ENCODE data around the gene PAK4. TPM values are rescaled to one million over a fixed set of nuclear protein-coding genes. Genes with fewer than 3 reads are reported as not detected.

The PAK4 gene
- total and polyA plus RNA-seq, 9 of the 15 experiments (the other 6 are each of a cell fraction or from before 2014, with no cell fraction given): 0.21 to 33.5 (median 5.8) TPM

GRCh38 chr19:39139971-39140453 lies 14.4 kb downstream of the PAK4 start (continued):
- no peak for TF ChIP-seq MYC (IDR thresholded peaks at IDR 0.05; ENCODE audit: low read depth, low read length)
- no peak for TF ChIP-seq MYC (CRISPR knock-in tag; IDR thresholded peaks at IDR 0.05; ENCODE audit: borderline replicate concordance, low read depth)
- peak; percentile 26; the same call in 1 of the 2 replicates for TF ChIP-seq DPF2 (IDR thresholded peaks at IDR 0.05)
- TF ChIP-seq ZNF445 (CRISPR knock-in tag; IDR thresholded peaks at IDR 0.05; ENCODE audit: low read depth): no peak
- no peak for TF ChIP-seq GATAD2B (IDR thresholded peaks at IDR 0.05; ENCODE audit: borderline replicate concordance)
- TF ChIP-seq SRSF7 (optimal IDR thresholded peaks at IDR 0.05; ENCODE audit: low read depth, low read length): no peak
- TF ChIP-seq ZNF695 (CRISPR knock-in tag; IDR thresholded peaks at IDR 0.05): no peak
- TF ChIP-seq CBFA2T3 (IDR thresholded peaks at IDR 0.05): peak; percentile 85
- no peak for TF ChIP-seq BRD4 (IDR thresholded peaks at IDR 0.05)
- TF ChIP-seq TCF7L2 (IDR thresholded peaks at IDR 0.05; ENCODE audit: low read depth, low read length): no peak
- TF ChIP-seq GTF2B (IDR thresholded peaks at IDR 0.05; ENCODE audit: extremely low read depth, insufficient read length): no peak
- no peak for TF ChIP-seq PHB2 (IDR thresholded peaks at IDR 0.05; ENCODE audit: low read depth)
- 0 out of 2 replicates have a peak, but pooled peaks have one; percentile 18 for TF ChIP-seq SMARCA4 (IDR thresholded peaks at IDR 0.05)
- no peak for TF ChIP-seq KDM4B (IDR thresholded peaks at IDR 0.05; ENCODE audit: borderline replicate concordance in 2 of 2, low read depth in 1 of 2)
- TF ChIP-seq RFX1 (IDR thresholded peaks at IDR 0.05): no peak
- TF ChIP-seq ETV6 (IDR thresholded peaks at IDR 0.05; ENCODE audit: borderline replicate concordance in 1 of 2, low read depth in 2 of 2, low read length in 1 of 2): no peak
- TF ChIP-seq ETV6 (CRISPR knock-in tag; IDR thresholded peaks at IDR 0.05; ENCODE audit: borderline replicate concordance): no peak
- no peak for TF ChIP-seq SOX6 (IDR thresholded peaks at IDR 0.05)
- TF ChIP-seq WHSC1 (IDR thresholded peaks at IDR 0.05; ENCODE audit: low read length): no peak
- no peak for TF ChIP-seq HLTF (IDR thresholded peaks at IDR 0.05)
- TF ChIP-seq DEAF1 (CRISPR knock-in tag; IDR thresholded peaks at IDR 0.05): no peak
- TF ChIP-seq ATF4 (CRISPR knock-in tag; IDR thresholded peaks at IDR 0.05): no peak
- no peak for TF ChIP-seq RAD21 (CRISPR knock-in tag; conservative IDR thresholded peaks at IDR 0.05 in 1 of 2, IDR thresholded peaks at IDR 0.05 in 1 of 2)
- TF ChIP-seq PRPF4 (IDR thresholded peaks at IDR 0.05; ENCODE audit: insufficient read depth, low read depth, low read length, poor library complexity, severe bottlenecking): no peak
- no peak for TF ChIP-seq SREBF2 (CRISPR knock-in tag; IDR thresholded peaks at IDR 0.05)
- no peak for TF ChIP-seq ZNF280A (IDR thresholded peaks at IDR 0.05; ENCODE audit: low read depth, partially characterized antibody)
- no peak for TF ChIP-seq MCM7 (IDR thresholded peaks at IDR 0.05)
- no peak for TF ChIP-seq NR1H2 (CRISPR knock-in tag; IDR thresholded peaks at IDR 0.05)
- TF ChIP-seq KDM1A (IDR thresholded peaks at IDR 0.05): peak in 1 of 2 experiments; percentile 47; a peak in 2 of 4 replicates
